GM19351 (cell line): ENCODE results near the gene TMEM200A.
A peak's percentile ranks its signal among the peaks of the same experiment; 100 is the strongest.
"Not testable (repeated sequence)": the region's sequence is repeated elsewhere in the genome, so short reads cannot be mapped to it uniquely, and the experiment has no call there.

Experiments
- ATAC-seq: cut with Tn5 transposase; IDR thresholded peaks from one replicate; pipeline ENCODE4 v1.9.1; 2021; ENCODE audit warnings: mild to moderate bottlenecking, moderate library complexity; ENCODE audit not compliant: unreplicated experiment

Gene TMEM200A

GRCh38 chr6:130365166-130366106 lies at the start of gene TMEM200A:
Gene TMEM200A, plus strand, starts transcription at chr6:130366017. Its CDS starts 74,406 bp downstream, at chr6:130440423.
- ATAC-seq, result peak; percentile 52

- no peak for ATAC-seq
Observed at GRCh38 chr6:130320908-130321307, 44.9 kb upstream of the TMEM200A start.

- no peak for ATAC-seq
Observed at GRCh38 chr6:130322673-130323268, 43.0 kb upstream of the TMEM200A start.

GRCh38 chr6:130324657-130325056 lies 41.2 kb upstream of the TMEM200A start:
- ATAC-seq, result no peak

- no peak for ATAC-seq
Observed at GRCh38 chr6:130326496-130326895, 39.3 kb upstream of the TMEM200A start.

GRCh38 chr6:130337534-130337933 lies 28.3 kb upstream of the TMEM200A start:
- no peak for ATAC-seq

- not testable (repeated sequence) for ATAC-seq
Observed at GRCh38 chr6:130346324-130346723, 19.5 kb upstream of the TMEM200A start.

- no peak for ATAC-seq
Observed at GRCh38 chr6:130354322-130354721, 11.5 kb upstream of the TMEM200A start.

GRCh38 chr6:130355572-130355971 lies 10.2 kb upstream of the TMEM200A start:
- ATAC-seq, result no peak

GRCh38 chr6:130357436-130357835 lies 8.4 kb upstream of the TMEM200A start:
- ATAC-seq, result no peak

GRCh38 chr6:130359736-130360135 lies 6.1 kb upstream of the TMEM200A start:
- ATAC-seq, result no peak

GRCh38 chr6:130362128-130362527 lies 3.7 kb upstream of the TMEM200A start:
- ATAC-seq, result no peak

GRCh38 chr6:130364224-130364780 lies 1.5 kb upstream of the TMEM200A start:
- ATAC-seq, result no peak

GRCh38 chr6:130366107-130367005 lies 539 bp downstream of the TMEM200A start:
- peak; percentile 22 for ATAC-seq

- ATAC-seq, result no peak
Observed at GRCh38 chr6:130367767-130368166, 1.9 kb downstream of the TMEM200A start.

- no peak for ATAC-seq
Observed at GRCh38 chr6:130368576-130368975, 2.8 kb downstream of the TMEM200A start.

- ATAC-seq, result no peak
Observed at GRCh38 chr6:130369831-130370230, 4.0 kb downstream of the TMEM200A start.

GRCh38 chr6:130371921-130372420 lies 6.2 kb downstream of the TMEM200A start:
- ATAC-seq, result no peak

- ATAC-seq, result no peak
Observed at GRCh38 chr6:130372786-130373185, 7.0 kb downstream of the TMEM200A start.

- ATAC-seq, result no peak
Observed at GRCh38 chr6:130373992-130374391, 8.2 kb downstream of the TMEM200A start.

- ATAC-seq, result no peak
Observed at GRCh38 chr6:130376936-130377335, 11.1 kb downstream of the TMEM200A start.
